Body of pancreas (tissue), 4 donors: ENCODE results near the gene PTPN7.

Experiments
- POLR2A ChIP-seq, 3 donors: fragments of 450-650 bp; IDR thresholded peaks; one replicate each; pipeline ENCODE4 v1.6.1; 2016; ENCODE audit warnings: antibody characterized with exemption in 3 of 3, mild to moderate bottlenecking in 2 of 3
- TF ChIP-seq, protein P1 (sequence below), 7 experiments: fragments of 450-650 bp in 4 of 7; fragments of 200-600 bp in 3 of 7; sonication (generic) in 3 of 7; IDR thresholded peaks; one replicate each; pipeline ENCODE4 v1.5.1; 2016 to 2019; ENCODE audit warnings: antibody characterized with exemption in 7 of 7

DNA sequence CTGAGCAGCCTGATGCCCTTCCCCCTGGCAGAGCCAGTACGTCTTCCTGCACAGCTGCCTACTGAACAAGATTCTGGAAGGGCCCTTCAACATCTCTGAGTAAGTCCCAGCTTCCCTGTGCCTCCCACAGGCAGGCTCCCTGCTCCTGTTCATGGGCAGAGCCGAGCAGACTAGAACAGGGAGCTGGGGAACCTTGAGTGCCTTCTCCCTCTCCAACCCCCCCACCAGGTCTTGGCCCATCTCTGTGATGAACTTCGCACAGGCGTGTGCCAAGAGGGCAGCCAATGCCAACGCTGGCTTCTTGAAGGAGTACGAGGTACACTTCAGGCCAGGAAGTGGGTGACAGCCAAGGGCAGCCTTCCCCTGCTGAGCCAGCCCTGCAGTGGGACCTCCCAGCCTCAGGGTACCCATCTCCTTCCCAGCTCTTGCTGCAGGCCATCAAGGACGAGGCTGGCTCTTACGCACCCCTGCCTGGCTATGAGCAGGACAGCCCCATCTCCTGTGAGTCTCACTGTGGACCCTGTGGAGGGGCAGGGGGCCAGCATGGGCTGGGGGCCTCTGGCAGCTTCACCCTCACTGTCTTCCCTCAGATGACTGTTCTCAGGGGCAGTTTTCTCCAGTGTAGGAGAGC lies 26.8 kb upstream of the PTPN7 start:
- TF ChIP-seq, protein P1, sequence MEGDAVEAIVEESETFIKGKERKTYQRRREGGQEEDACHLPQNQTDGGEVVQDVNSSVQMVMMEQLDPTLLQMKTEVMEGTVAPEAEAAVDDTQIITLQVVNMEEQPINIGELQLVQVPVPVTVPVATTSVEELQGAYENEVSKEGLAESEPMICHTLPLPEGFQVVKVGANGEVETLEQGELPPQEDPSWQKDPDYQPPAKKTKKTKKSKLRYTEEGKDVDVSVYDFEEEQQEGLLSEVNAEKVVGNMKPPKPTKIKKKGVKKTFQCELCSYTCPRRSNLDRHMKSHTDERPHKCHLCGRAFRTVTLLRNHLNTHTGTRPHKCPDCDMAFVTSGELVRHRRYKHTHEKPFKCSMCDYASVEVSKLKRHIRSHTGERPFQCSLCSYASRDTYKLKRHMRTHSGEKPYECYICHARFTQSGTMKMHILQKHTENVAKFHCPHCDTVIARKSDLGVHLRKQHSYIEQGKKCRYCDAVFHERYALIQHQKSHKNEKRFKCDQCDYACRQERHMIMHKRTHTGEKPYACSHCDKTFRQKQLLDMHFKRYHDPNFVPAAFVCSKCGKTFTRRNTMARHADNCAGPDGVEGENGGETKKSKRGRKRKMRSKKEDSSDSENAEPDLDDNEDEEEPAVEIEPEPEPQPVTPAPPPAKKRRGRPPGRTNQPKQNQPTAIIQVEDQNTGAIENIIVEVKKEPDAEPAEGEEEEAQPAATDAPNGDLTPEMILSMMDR (IDR thresholded peaks at IDR 0.05) = no peak
- TF ChIP-seq POLR2A (IDR thresholded peaks at IDR 0.05) = no peak
